GDM1 (cell line): ENCODE measurements around the gene GJA5.

Source experiments
- DNase-seq: peaks from one replicate; lab custom pipeline; 2025; lab: John Stamatoyannopoulos, UW

Gene GJA5

GRCh38 chr1:147760481-147761260 is at the start of gene GJA5:
Gene GJA5, minus strand, starts transcription at chr1:147760602. Its CDS starts 1,364 bp downstream, at chr1:147759238.
- DNase-seq, result no peak

GRCh38 chr1:147809236-147809635 is 48.8 kb upstream of the GJA5 start:
- no peak for DNase-seq

DNA sequence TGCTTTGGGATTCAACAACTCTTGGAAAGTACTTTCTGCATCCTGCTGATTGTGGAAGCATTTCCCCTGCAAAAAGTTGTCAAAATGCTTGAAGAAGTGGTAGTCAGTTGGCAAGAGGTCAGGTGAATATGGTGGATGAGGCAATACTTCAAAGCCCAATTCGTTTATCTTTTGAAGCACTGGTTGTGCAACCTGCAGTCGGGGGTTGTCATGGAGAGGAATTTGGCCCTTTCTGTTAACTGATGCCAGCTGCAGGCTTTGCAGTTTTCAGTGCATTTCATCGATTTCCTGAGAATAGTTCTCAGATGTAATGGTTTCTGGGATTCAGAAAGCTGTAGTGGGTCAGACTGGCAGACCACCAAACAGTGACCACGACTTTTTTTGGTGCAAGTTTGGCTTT is 47.6 kb upstream of the GJA5 start:
- DNase-seq, result no peak

- no peak for DNase-seq
Observed at GRCh38 chr1:147807405-147807804, 47.0 kb upstream of the GJA5 start.

DNA sequence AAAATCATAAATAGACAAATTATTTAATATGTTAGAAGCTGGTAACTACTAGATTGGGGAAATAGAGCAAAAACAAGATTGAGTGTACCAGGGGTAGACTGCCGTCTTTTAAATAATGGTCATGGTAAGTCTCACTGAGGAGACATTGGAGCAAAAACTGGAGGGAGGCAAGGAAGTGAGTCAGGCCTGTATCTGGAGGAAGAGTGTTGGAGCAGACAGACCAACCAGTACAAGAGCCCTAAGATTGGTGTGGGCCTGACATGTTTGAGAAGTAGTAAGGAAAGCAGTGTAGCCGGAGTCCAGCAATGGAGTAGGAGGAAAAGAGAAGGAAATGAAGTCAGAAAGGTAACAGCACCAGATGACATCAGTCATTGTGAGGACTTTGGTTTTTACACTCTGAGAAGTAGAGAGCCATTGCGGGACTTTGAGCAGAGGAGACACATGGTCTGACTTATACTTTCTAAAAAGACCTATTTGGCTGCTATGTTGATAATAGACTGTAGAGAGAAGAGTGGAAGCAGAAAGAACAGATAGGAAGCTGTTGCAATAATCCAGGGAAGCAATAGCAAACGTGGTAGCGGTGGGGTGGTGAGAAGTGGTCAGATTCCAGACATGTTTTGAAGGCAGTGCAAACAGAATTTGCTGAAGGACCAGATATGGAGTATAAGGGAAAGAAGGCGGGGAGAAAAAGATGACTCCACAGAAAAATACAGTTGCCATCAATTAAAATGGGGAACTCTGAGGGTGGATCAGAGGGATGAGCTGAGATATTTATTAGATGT is 44.7 kb upstream of the GJA5 start:
- no peak for DNase-seq

DNA sequence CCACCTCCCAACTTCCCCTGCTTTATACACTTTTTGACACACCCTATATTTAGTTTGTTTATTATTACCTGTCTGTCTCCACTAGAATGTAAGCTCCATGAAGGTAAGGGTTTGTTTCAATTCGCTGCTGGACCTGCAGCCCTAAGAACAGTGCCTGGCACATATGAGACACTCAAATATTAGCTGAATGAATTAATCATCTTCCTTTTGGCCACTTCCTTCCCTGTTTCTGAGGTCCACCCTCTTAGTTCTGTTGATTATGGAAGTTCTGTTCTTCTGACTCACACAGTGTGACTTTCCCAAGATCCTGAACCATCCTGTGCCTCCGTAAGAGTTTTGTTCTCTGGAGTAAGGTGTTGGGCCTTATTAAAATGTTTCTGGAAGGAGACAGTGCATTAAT is 40.4 kb upstream of the GJA5 start:
- no peak for DNase-seq

DNA sequence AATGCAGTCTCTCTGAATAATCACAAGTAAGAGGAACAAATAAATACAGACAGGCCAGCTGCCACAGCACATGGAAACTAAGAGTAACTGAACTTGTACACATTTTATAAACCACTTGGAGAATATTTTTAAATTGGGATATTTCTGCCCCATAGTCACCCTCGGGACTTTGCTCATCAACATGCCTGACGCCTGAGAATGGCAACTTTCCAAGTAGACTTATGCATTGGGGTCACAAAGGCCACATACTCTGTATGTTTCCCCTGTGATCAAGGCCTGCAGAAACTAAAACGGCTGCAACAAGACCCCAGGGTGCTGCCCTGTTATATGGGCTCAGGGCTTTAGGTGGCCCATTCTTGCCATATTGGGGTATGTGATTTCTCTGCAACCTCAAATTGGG is 38.3 kb upstream of the GJA5 start:
- no peak for DNase-seq

- no peak for DNase-seq
Observed at GRCh38 chr1:147794570-147794969, 34.2 kb upstream of the GJA5 start.

- DNase-seq, result no peak
Observed at GRCh38 chr1:147791876-147792275, 31.5 kb upstream of the GJA5 start.

DNA sequence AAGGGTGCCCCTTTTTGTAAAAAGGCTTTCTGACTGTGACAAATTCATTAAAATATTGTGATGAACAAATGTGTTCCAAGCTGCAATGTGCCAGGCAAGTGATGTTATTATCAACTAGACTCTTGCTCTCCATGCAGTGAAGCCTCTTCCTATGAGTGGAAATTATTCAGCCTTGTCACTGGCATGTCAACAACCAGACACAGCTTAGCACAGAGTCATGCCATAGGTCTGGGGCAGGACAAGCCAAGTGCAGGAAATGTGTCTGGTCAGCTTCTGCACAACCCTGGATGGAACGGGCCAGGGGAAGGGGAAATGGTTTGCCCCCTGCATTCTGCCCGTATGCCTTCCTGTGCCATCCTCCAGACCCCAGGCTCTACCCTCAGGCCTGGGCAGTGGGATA is 27.4 kb upstream of the GJA5 start:
- no peak for DNase-seq

- no peak for DNase-seq
Observed at GRCh38 chr1:147786536-147786935, 26.1 kb upstream of the GJA5 start.

GRCh38 chr1:147785794-147786506 is 25.5 kb upstream of the GJA5 start:
- DNase-seq, result no peak

- DNase-seq, result no peak
Observed at GRCh38 chr1:147784941-147785340, 24.5 kb upstream of the GJA5 start.

- no peak for DNase-seq
Observed at GRCh38 chr1:147781056-147781471, 20.7 kb upstream of the GJA5 start.

DNA sequence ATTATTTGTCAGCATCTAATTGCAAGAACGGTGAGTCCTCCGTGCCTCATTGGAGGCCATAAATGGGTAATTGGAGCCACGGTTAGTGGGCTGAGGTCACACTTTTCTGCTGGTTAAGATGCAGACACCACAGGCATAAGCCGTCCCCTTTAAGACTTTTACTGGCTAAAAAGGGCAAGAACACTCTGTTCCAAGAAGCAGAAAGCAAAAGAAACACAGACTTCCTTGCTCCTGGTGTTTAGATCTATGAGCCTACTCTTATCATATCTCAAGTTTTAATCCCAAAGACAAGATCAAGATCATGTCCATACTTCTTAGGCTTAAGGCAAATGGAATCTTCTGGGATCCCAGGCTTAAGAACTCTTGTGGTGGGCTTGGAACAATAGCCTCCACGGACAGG is 17.3 kb upstream of the GJA5 start:
- DNase-seq, result no peak

DNA sequence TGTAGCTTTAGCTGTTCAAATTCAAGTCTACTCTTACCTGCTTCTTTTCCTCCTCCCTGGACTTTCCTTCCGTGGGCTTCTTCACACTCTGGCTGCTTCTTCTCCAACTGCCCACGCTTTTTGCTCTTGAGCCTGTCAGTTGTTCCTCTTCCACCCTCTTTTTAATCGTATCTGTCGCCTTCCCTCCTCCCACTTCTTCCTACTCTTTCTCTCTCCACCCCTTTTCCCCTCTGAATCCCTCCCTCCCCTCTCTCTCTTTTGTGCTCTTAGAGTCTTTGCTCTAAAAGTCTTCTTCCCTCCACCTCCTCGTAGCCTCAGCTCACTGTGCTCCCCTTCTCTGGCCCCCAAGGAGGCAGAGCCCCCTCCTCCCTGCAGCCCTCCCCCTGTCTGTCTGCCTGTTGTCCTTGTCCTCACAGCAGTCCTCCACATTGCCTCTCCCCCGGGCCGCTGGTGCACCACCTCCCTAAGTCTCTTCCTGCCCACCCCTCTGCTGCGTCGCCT is 12.9 kb upstream of the GJA5 start:
- DNase-seq, result no peak

- DNase-seq, result no peak
Observed at GRCh38 chr1:147772570-147772969, 12.2 kb upstream of the GJA5 start.

DNA sequence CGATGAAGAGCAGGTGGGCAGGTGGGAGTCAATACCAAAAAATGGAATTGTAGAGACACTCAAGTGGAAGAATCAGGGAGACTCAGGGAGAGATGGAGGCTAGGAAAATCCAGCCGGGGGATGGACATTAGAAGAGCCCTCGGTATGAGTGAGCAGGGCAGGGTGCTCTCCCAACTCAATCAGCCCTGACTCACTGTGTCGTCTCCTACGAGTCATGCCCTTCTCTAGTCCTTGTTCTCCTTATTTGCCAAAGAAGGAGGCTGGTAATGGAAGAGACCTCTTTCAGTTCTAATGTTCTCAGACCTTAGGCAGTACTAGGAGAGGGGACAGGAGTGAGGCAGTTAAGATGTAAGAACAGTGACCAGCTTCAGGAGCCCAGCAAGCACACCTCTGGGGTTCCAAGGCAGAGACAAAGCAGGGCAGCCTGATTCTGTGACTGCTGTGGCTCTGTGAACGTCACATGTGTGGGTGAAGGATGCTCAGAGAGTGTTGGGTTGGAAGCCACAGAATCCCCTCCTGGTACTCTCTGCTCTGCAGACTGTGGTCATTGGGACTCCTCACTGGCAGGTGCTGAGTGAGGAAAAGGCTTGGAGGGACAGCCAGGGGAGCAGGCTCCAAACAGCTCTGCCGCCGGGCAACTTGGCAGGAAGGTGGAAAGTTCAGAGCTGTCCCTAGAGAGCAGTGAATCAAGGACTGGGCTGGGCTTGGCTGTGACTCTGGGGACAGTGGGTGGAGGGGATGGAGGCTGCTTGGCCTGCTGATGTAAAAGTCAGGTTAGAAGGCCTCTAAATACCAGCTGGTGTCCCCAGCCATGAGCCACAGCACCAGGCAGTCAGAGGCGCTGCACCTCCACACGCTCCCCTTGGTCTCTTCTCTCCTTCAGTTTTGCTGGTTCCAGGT is 11.1 kb upstream of the GJA5 start:
- DNase-seq, result no peak

GRCh38 chr1:147769106-147769505 is 8.7 kb upstream of the GJA5 start:
- DNase-seq, result no peak

DNA sequence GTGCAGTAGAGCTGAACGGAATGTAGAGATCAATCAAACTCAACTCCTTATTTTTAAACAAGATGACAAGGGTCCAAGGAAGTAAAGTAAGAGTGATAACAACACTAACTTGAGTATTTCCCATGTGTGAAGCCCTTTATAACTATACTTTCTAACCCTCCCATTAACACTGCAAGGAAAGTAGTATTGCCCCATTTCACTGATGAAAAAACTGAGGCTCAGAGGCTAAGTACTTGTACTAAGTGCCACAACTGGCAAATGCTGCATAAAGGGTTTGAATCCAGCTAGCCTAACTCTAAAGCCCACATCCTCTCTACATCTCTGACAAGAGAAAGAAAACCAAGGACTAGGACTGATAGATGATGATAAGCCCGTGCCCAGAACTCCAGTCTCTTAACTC is 8.2 kb upstream of the GJA5 start:
- DNase-seq, result no peak

GRCh38 chr1:147768101-147768500 is 7.7 kb upstream of the GJA5 start:
- DNase-seq, result no peak
